T-helper 9 cell (primary cell): Measurements from ENCODE around the gene TCF7L1.
A peak's percentile ranks its signal among the peaks of the same experiment; 100 is the strongest.
"Not testable (repeated sequence)": the region's sequence is repeated elsewhere in the genome, so short reads cannot be mapped to it uniquely, and the experiment has no call there.

Experiments used
- DNase-seq: peaks from one replicate; pipeline ENCODE4 v3.0.0-alpha.2; 2020

Gene TCF7L1

GRCh38 chr2:85291425-85292023 is 158.3 kb downstream of the TCF7L1 start:
- no peak for DNase-seq

GRCh38 chr2:85302121-85302520 is 168.9 kb downstream of the TCF7L1 start:
- no peak for DNase-seq

DNA sequence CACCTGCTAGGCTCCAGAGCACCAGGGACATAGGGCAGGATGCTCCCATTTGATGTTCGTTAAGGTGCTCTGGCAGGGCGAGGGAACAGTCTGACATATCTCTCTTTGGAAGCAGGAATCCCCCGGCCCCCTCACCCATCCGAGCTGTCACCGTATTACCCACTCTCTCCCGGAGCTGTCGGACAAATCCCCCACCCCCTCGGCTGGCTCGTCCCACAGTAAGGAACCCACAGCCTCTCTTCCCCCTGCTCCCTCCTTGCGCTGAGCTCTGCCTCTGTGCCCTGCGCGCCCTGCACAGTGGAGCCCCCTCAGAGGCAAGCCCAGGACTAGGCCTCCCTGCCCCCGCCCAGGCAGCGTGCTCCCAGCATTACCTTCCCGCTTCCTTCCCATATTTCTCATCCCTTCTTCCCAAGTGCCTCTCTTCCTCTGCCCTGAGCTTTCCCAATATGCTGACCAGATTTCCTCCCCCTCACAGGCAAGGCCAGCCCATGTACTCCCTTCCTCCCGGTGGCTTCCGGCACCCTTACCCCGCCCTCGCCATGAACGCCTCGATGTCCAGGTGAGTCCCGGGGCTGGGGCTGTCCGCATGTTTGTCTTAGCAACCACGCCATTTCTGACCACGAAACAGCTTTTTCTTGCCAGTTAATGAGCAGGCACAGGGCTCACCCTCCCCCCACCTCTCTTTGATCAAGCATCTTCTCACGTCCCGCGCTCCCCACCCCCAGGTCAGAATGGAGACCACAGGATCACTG is 170.8 kb downstream of the TCF7L1 start:
- no peak for DNase-seq

- no peak for DNase-seq
Measured at GRCh38 chr2:85307527-85307897, 174.3 kb downstream of the TCF7L1 start.

- DNase-seq: no peak
Measured at GRCh38 chr2:85308201-85308600, 175.0 kb downstream of the TCF7L1 start.

DNA sequence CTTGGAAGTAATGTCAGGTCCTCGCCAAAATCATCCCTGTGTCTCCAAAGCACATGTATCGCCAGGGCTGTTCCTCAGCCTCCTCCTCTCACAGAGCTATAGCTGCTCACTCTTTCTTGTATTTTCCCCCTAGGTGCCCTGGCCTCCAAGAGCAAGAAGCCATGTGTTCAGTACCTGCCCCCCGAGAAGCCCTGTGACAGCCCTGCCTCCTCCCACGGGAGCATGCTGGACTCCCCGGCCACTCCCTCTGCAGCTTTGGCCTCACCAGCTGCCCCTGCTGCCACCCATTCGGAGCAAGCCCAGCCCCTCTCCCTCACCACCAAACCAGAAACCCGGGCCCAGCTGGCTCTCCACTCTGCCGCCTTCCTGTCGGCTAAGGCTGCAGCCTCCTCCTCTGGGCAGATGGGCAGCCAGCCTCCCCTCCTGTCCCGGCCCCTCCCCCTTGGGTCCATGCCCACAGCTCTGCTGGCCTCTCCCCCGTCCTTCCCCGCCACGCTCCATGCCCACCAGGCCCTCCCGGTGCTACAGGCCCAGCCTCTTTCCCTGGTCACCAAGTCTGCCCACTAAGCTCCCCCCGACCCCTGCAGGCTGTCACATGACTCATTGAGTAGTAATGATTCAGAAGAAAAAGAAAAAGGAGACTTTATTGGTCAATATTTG is 175.8 kb downstream of the TCF7L1 start:
- no peak for DNase-seq

DNA sequence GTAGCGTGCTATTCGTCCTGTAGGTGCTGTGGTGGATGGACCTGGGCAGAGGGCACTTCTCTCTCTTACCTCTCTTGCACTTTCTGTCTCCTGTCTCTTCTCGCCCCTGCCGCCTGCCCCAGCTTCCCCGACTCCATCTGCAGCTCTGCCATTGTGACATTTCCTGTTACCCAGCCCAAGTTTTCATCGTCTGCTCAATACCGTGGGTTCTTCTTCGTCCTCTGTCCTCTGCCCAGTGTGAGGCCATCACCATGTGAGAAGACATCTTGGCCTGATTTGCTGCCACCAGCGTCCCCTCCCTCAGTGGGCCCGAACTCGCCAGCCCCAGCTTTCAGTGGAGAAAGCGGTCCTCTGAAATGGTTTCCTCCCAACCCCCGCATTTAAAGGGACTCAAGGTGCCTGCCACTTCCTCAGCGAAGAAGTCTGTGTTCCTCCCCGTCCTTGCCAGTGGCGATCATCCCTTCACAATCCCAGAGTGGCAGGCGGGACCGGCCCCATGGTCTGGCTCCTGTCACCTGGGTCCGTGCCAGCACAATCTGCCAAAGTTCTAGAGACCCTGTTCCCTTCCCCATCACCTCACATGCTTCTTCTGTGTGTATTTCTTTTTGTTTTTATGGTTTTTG is 176.6 kb downstream of the TCF7L1 start:
- DNase-seq: no peak

- DNase-seq: no peak
Measured at GRCh38 chr2:85310330-85310729, 177.1 kb downstream of the TCF7L1 start.

DNA sequence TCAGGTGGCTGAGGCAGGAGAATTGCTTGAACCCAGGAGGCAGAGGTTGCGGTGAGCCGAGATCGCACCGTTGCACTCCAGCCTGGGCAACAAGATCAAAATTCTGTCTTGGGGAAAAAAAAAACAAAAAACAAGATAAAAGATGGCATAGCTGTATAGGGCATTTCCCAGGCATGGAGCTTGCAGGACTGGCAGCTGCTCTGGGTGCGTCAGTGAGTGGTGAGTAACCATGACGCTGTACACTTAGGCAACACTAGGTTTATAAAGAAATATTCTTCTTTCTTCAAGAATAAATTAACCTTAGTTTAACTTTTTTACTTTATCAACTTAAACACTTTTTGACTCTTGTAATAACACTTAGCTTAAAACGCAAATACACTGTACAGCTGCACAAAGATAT is 179.2 kb downstream of the TCF7L1 start:
- DNase-seq: no peak

DNA sequence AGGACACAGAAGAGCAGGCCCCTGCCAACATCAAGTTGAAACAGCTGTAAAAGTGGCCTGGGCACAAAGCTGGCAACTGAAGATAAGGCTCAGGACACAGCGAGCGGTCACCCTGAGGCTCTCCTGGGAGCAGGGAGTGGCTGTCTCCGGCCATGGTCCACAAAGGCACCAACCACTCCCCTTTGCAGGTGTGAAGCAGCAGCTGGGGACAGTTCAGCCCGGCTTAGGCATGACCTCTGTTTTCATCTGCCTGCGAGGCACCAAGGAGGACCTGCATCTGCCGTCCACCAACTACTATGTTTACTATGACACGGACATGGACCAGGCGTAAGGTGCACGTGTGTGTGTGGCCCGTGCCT is 181.7 kb downstream of the TCF7L1 start:
- DNase-seq: no peak

DNA sequence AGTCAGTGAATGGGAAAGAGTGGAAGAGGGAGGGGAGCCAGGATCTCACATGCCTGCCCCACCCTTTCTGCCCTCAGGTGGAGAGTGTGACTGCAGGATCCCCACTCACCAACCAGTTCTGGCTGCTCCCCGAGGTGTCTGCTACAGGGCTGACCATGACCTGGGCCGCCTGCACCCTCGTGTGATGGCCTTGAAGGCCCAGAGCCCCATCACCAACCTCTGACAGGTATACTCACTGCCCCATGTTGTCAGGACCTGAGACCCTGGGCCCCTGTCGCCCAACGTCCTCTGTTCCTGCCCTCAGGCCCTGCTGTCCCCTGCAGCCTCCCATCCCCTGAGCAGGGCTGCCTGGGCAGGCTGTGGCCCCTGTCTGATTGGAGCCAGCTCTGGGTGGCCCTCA is 182.7 kb downstream of the TCF7L1 start:
- not testable (repeated sequence) for DNase-seq

- no peak for DNase-seq
Measured at GRCh38 chr2:85318222-85319074, 185.3 kb downstream of the TCF7L1 start.

DNA sequence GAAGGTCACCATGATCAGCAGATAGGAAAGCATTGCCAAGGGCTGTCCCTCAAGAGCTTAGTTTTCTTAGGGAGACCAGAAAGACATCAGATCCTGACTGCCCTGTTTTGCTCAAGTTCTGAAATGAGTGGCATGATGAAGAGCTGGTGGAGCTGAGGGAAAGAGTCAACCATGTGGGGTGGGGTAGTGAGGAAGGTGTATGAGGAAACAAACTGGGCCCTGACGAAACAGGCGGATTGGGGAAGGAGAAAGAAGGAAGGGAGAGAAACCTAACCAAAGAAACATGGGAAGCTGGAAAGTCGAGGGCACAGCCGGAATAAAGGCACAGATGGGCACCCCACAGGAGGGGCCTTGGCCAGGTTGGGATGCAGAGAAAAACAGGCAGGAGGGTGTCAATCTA is 186.6 kb downstream of the TCF7L1 start:
- no peak for DNase-seq

DNA sequence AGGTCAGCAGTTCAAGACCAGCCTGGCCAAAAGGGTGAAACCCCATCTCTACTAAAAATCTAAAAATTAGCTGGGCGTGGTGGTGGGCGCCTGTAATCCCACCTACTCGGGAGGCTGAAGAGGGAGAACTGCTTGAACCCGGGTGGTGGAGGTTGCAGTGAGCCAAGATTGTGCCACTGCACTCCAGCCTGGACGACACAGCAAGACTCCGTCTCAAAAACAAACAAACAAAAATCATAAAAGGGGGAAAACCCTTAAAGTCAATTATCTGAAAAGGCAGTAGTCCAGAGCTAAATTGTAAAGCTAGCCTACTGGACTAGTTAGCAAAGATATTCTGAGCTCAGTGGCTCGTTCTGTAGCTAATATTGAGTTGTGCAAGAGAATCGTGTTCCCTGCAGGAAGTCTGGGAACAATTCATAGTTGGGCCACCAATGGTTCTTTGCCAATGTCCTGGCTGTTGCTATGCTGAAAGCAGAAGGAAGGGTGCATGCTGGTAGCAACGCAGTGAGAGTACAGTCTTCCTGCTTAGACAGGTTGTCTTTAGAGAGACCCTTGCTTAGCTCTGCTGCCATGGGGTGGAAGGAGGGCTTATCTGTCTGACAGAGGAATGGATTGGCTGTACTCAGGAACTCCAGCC is 190.3 kb downstream of the TCF7L1 start:
- no peak for DNase-seq

DNA sequence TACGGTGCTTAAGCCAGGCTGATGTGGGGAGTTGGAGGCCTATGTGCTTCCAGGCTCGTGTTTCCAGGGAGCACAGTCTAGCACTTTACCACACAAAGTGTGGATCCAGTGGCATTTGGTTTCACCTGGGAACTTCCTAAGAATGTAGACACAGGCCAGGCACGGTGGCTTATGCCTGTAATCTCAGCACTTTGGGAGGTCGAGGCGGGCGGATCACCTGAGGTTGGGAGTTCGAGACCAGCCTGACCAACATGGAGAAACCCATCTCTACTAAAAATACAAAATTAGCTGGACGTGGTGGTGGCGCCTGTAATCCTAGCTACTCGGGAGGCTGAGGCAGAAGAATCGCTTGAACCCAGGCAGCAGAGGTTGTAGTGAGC is 190.8 kb downstream of the TCF7L1 start:
- not testable (repeated sequence) for DNase-seq

DNA sequence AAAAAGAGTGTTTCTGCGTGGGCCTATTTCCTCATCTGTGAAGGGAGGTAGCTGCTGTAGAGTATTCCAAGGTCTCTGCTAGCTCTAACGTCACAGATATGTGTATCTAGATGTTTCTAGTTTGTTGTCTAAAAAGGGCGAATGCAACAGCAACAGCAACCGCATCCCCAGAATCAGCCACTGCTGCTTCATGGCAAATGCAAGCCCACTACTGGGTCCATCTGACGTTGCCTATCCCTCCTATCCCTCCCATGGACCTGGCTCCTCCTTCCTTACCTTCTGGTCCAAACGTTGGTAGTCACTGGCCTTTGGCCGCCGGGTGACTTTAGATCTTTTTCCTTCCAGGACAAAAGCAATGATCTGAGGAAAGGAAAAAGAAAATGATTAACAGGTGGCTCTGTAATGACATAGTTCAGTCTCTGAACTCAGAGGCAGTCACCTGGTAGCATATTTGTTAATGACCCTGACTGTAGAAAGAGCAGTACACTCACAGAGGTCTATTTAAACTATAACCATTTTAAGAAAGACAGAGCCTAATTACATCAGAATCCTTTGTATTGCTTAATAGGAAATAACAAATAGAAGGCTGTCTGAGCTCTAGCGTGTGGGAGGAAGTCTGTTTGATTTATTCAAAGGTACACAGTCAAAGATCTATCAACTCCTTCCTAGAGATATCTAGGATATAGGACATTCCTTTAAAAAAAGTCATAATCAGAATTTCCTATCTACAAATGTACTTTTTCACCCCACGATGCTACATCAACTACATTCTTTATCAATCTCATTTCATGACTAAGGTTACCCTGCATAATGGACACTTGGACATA is 191.7 kb downstream of the TCF7L1 start:
- no peak for DNase-seq

- DNase-seq: no peak
Measured at GRCh38 chr2:85325466-85325811, 192.2 kb downstream of the TCF7L1 start.

GRCh38 chr2:85326406-85327159 is 193.4 kb downstream of the TCF7L1 start:
- DNase-seq: peak; percentile 35

- peak; percentile 44 for DNase-seq
Measured at GRCh38 chr2:85327160-85327821, 194.1 kb downstream of the TCF7L1 start.
